GM19238 (cell line): Measurements from ENCODE around the gene SULF2.
A peak's percentile ranks its signal among the peaks of the same experiment; 100 is the strongest.

Source experiments
- DNase-seq: peaks from one replicate; pipeline ENCODE4 v3.0.0; 2011; ENCODE audit warnings: low spot score; ENCODE audit not compliant: insufficient read length

SULF2 gene

DNA sequence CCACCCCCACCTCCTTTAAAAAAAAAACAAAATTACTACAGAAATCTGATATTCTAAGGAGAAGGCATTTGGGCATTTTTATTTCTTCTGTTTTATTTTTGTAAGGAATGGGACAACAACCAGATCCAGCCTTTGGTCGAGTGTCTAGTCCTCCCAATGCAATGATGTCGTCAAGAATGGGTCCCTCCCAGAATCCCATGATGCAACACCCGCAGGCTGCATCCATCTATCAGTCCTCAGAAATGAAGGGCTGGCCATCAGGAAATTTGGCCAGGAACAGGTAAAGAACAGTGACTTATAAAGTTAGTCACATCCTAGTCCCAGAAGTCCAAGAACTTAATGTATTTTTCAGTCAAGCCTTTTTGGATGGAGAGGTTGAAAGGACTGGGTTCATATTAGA is 133.0 kb downstream of the SULF2 start:
- DNase-seq: no peak

DNA sequence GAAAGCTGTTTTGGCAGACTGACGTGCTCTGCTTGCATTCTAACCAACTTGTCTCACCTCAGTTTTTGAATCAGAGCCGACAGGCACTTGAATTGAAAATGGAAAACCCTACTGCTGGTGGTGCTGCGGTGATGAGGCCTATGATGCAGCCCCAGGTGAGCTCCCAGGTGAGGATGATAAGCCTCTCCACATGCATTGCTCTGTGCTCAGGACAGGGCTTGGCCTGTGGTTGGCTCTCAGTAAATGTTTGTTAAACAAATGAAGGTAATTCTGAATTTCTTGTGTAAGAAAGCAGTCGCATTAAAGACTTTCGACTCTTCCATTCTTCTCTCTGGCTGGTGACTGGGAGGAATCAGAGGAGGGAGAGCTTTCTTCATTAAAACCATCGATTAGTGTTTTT is 136.3 kb downstream of the SULF2 start:
- no peak for DNase-seq

DNA sequence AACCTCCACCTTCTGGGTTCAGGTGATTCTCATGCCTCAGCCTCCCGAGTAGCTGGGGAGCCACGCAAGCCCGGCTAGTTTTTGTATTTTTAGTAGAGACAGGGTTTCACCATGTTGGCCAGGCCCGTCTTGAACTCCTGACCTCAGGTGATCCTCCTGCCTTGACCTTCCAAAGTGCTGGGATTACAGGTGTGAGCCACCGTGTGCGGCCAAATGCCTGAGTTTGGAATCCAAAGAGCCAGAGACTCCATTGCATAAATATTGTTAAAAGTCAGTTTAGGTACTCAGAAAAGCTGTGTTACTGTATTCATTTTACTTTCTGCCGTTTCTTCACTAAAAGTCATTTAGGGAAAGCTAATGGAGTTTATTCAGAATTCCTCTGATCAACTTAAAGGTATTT is 137.3 kb downstream of the SULF2 start:
- no peak for DNase-seq

DNA sequence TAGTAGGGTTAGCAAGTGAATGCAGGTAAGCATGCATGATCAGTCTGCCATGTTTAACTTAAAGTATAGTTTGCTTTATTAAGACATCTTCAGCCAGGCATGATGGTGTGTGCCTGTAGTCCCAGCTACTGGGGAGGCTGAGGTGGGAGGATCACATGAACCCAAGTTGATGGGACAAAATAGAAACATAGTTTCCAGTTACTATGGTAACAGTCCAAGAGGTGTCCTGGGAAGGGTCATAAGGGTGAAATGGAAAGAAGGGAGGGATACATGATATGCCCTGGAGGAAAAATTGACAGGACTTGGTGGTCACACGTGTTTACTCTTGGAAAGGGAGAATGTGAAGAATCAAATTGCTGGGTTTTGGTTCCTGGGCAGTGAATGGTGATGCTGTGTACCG is 139.6 kb downstream of the SULF2 start:
- DNase-seq: no peak

DNA sequence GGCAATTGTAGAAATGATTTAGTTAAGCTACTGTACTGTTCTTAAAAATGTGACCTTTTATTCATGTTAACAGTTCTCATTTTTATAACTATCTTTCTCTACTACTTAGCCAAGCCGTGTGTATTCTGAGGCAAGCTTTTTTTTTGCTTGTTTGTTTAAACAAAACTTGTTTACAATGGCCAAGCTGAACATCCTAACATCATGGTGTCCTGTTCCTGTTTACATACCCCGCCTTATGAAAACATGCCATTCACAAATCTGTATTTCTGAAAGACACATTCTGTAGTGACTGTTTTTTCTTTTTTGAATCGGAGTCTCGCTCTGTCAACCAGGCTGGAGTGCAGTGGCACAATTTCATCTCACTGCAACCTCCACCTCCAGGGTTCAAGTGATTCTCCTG is 142.7 kb downstream of the SULF2 start:
- DNase-seq: no peak

DNA sequence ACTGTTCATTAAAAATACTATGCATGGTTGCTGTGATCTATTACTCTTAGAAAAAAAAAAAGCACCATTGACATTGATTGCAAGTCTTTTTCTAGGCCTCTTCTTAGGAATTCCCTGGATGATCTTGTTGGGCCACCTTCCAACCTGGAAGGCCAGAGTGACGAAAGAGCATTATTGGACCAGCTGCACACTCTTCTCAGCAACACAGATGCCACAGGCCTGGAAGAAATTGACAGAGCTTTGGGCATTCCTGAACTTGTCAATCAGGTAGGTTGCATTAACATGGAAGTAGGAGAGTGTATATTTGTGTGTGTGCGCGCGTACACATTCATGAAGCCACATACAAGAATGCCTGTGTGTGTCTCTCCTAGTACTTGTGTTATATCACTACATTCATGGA is 143.2 kb downstream of the SULF2 start:
- no peak for DNase-seq

DNA sequence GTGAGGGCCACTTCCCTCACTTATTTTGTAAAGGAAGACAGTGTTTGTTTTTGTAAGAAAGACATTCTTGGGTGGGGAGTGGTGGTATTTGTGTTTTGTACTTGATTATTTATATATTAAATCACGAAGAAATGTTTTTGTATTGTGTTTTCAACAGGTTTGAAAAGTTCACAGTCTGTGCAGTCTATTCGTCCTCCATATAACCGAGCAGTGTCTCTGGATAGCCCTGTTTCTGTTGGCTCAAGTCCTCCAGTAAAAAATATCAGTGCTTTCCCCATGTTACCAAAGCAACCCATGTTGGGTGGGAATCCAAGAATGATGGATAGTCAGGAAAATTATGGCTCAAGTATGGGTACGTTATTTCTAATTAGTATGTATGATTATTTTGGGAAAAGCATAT is 146.4 kb downstream of the SULF2 start:
- DNase-seq: no peak

DNA sequence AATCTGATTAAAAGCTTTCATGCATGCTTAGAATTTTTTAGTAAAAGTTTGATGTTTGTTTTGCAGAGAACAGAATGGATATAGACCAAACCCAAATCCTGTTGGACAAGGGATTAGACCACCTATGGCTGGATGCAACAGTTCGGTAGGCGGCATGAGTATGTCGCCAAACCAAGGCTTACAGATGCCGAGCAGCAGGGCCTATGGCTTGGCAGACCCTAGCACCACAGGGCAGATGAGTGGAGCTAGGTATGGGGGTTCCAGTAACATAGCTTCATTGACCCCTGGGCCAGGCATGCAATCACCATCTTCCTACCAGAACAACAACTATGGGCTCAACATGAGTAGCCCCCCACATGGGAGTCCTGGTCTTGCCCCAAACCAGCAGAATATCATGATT is 150.0 kb downstream of the SULF2 start:
- no peak for DNase-seq

DNA sequence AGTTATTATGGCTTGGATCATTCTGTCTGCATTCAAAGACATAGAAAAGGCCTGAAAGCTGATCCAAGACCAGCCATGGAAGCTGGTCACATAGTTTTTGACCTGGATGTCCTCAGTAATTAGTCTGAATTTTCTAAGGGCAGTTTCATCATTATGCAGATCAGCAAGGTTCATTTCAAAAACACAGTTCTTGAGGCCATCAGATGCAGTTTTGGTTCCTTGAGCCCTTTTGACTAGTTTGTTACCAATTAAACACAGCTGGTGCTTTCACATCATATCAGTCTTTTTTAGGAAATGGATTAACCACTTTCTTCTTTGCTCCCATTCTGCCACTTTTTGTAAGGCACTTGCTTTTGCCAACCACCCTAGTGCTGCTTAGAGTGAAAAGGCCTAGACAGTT is 154.2 kb downstream of the SULF2 start:
- no peak for DNase-seq

DNA sequence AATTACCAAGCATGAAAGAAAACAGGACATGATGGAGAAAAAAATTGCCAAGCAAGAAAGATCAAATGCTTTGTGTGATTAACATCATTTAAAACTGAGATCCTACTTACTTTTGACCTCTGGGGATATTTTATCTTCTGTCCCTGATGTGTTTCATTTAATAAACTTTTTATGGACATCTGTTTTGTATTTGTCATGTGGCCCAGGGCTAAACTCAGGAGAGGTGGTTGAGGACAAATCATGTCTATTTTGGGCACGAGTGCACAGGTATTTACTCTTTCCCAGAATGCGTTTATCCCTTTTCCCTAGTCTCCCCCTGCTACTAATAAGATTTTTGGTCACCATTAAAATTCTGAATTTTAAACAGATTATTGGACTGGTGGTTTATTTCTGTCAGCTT is 155.4 kb downstream of the SULF2 start:
- no peak for DNase-seq

DNA sequence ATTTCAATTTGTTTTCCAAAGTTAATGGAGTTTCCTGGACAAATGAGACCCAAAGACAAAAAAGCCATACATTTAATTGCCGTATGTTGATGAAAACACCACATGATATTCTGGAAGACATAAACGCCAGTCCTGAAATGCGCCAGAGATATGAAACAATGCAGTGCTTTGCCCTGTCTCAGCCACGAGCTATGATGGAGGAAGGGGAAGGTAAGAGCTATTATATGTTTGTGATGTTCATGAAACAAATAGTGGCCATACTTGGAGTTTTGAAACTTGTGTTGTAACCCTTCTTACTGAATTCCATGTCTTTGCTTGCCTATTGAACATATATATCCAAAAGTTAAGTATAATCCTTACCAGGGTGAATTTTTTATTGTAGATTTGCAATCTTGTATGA is 157.7 kb downstream of the SULF2 start:
- DNase-seq: no peak

DNA sequence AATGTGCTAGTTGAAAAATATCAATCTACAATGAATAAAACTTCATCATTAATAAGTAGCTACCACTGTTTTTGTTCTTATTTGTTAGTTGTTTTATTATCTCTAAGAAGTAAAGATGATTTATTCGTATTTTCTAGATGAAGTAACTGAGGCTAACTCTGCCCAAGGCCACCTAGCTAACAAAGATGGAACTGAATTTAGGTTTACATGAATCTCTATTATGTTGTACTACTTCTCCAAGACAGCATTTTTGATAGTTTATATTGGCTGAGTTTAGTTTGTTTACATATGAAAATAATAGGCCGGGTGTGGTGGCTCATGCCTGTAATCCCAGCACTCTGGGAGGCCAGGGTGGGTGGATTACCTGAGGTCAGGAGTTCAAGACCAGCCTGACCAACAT is 162.1 kb downstream of the SULF2 start:
- no peak for DNase-seq

DNA sequence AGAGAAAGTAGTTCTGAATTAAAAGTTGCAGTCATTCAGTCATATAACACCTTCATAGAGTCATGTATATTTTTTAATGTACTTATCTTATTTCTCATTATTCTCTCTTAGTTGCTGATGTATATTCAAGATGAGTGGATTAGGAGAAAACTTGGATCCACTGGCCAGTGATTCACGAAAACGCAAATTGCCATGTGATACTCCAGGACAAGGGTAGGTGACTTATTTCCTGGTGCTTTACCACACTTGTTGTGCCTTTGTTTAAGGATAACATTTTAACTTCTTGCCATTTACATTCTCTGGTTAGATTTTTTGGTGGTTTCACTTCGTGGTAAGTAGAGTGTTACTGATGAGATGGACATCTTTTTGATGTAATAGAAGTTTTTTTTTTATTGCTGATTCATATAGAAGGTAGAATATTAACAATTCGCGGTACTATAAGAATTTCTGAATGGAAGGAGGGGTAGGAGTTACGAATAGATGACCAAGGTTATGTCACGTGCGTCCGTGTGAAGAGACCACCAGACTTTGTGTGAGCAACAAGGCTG is 163.1 kb downstream of the SULF2 start:
- DNase-seq: no peak

DNA sequence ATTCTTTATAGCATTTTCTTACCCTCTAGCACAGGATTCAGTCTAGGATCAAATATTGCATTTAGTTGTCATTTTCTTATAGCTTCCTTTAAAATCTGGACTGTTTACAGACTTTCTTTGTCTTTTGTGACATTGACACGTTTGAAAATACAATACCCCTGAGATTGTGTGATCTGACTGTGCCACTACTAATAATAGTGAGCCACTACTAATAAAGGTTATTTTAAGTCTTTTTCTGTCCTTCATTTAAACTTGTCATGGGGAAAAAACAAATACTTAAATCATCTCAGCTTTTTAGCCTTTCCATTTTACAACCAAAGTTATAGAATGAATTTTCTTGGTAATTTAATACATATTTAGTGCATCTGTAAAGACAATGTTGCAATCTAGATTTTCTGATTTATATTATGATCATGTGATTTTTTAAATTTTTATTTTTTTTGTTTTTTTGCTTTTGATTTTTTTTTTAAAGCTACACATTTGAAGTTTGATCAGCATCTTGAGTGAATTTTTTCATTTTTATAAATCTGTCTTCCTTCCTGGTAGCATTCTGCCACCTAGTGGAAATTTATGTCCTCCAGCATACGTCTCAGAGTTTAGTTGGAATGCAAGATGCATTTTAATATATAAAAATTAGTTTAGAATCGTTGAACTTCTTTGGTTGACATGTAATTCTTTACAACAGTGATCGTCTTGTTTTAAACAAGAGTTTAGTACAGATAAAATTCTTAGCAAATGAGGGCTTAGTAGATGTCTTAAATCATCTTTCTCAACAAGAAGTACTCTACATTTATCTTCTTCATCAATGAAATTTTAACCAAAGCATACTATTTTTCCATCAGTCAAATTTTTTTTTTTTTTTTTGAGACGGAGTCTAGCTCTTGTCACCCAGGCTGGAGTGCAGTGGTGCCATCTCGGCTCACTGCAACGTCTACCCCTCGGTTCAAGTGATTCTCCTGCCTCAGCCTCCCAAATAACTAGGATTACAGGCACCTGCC is 164.2 kb downstream of the SULF2 start:
- DNase-seq: peak; percentile 7

DNA sequence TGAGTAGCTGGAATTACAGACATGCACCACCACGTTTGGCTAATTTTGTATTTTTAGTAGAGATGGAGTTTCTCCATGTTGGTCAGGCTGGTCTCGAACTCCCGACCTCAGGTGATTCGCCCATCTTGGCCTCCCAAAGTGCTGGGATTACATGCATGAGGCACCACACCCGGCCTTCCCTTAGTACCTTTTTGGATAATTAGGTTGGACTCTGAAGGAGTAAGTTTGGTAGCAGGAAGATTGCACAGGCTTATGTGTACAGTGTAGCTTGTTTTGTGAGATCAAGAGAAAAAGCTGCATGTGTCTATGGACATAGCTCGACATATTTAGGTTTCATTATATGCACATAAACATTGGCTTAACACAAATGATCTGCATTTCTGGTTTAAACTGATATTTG is 166.8 kb downstream of the SULF2 start:
- DNase-seq: no peak

DNA sequence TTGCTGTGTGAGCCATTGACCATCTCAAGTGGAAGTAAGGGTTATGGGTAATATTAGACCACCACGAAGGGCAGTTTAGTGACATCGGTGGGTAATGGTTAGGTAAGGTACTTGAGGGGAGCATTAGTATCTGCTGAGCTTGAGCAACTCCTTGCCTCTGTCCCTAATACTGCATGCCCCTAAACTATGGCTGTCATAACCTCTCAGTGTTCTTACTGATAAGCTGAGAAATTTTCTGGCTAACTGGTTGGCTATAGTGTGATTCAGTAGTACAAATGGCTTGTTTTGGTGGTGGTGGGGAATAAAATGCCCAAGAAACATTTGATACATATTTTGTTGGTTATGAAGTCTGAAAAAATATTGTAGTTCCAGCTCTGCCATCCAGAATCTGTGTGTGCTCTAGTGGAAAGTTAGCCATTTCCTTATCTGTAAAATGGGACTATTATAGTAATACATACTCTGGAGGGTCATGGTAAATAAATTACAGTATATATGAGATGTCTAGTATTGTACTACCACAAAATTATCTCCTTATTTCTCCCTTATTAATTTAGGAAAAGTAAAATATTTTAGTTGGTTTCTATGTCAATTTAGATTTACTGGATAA is 170.5 kb downstream of the SULF2 start:
- no peak for DNase-seq

DNA sequence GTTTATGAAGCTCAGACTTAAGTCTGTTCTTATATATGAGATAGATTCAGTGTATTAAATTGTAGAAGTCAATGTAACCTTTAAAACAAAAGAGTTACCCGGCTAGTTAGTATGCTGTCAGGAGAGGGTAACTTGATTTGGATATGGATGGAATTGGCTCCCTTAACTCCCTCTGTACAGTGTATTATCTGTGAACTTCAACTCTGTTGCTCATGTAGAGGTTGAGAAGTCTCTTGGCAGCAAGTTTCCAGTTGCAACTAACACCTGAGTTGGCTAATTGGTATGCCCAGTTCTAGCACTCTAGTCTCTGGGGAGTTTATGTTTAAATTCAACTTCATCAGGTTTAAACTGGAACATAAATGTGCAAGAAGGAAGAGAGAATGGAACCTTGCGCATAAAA is 172.6 kb downstream of the SULF2 start:
- no peak for DNase-seq

DNA sequence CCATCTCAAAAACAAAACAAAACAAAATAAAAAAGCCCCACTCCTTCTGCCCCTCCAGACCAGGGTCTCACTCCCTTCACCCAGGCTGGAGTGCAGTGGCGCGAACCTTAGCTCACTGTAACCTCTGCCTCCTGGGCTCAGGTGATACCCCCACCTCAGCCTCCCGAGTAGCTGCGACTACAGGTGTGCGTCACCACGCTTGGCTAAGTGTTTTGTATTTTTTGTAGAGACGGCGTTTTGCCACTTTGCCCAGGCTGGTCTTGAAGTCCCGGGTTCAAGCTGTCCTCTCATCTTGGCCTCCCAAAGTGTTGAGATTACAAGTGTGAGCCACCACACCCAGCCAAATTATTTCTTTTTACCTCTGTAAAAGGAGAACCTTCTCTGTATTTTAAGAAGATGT is 173.5 kb downstream of the SULF2 start:
- DNase-seq: no peak

DNA sequence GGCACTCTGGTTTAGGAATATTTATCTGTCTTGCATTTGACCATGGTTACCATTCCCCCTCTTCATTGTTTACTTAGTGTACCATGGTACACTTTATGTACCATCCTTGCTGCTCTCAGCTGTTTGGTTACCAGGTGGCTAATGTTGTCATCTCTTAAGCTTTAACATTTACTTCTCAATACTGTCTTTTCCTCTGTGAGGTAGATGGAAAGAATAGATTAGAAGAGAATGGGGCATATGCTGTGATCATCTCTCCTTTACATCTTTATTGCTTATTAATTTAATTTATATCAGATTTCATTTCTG is 174.4 kb downstream of the SULF2 start:
- no peak for DNase-seq

DNA sequence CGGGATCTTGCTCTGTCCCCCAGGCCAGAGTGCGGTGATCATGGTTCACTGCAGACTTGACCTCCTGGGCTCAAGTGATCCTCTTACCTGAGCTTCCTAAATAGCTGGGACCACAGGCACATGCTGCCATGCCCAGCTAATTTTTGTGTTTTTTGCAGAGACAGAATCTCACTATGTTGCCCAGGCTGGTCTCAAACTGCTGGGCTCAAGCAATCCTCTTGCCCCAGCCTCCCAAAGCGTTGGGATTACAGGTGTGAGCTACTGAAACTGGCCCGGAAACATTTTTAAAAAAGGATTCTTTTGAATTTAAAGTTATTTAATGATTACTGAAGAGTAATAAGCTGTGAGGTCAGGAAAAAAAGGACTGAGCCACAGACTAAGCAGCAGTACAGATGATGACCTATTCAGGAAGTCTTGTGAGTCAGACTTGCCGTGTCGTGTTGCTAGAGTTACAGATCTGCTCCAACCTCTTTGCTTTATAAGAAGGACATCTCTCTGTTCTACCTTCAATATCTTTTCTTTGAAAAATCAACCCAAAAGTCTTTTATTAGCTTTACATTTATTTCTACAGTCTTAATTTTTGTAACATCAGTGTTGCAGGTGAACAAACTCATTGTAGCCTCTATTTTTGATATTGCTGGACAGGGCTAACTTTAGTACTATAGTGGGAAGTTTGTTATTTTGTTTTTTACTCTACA is 174.9 kb downstream of the SULF2 start:
- peak; percentile 16 for DNase-seq

DNA sequence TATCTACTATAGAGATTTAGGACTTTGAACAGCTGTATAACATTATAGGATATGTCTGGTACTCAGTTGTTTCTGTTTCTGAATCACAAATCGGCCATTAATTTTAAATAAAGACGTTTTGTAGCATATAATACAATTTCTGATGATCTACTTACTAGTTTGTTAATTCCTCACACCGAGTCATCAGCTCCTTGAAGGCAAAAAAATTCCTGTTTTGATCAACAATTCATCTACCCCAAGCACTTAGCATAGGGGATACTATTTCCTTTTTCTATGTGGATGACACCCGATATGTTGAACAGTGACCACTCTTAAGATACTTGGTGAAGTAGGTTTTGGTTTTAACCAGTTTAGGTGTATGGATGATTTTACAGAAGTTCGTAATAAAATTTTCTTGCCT is 176.3 kb downstream of the SULF2 start:
- no peak for DNase-seq
